ENCODE data around the gene NDUFB6.
A peak's percentile ranks its signal among the peaks of the same experiment; 100 is the strongest.

- TF ChIP-seq CTCF (IDR thresholded peaks at IDR 0.05) = peak in 10 of 12 donors; percentile 23 to 57 (median 40)
- no peak for TF ChIP-seq POLR2A (IDR thresholded peaks at IDR 0.05)
Measured at GRCh38 chr9:32581512-32582143, 8.7 kb upstream of the NDUFB6 start.
